ENCODE measurements around the gene NARS2. TPM values are rescaled to one million over a fixed set of nuclear protein-coding genes. Genes with fewer than 3 reads are reported as not detected.
A peak's percentile ranks its signal among the peaks of the same experiment; 100 is the strongest.
"Not testable (repeated sequence)": the region's sequence is repeated elsewhere in the genome, so short reads cannot be mapped to it uniquely, and the experiment has no call there.

Gene NARS2
- total and polyA plus RNA-seq, 9 of the 15 experiments (the other 6 are each of a cell fraction or from before 2014, with no cell fraction given): 26.8 to 48.0 (median 34.2) TPM

GRCh38 chr11:78465169-78465942 is 109.3 kb downstream of the NARS2 start:
- Histone ChIP-seq H3K4me3 (no peak overlapping the region), H3K4me2 (ENCODE audit: insufficient read depth, low read length) (no peak overlapping the region), H3K27me3 (ENCODE audit: control insufficient read depth in 2 of 2, insufficient read depth in 2 of 2, low read length in 2 of 2) (no peaks in the 10 kb centered on the region), H3K4me1 (replicated peaks in 1 of 2; ENCODE audit: control insufficient read depth in 2 of 2, insufficient read depth in 2 of 2, low read length in 2 of 2) (no peaks in the 10 kb centered on the region), H4K20me1 (replicated peaks; ENCODE audit: control insufficient read depth, insufficient read depth, low read length) (no peaks in the 10 kb centered on the region), H3K79me2 (ENCODE audit: control insufficient read depth, insufficient read depth, low read length) (no peaks in the 10 kb centered on the region), H2AFZ (ENCODE audit: low read depth, low read length) (no peak overlapping the region), H3K27ac (ENCODE audit: extremely low read depth, low read depth, low read length) (no peak overlapping the region), H3K9ac (ENCODE audit: insufficient read depth in 1 of 2, low read depth in 2 of 2, low read length in 2 of 2) (no peak overlapping the region), H3K9me3 (replicated peaks; ENCODE audit: control insufficient read depth, insufficient read depth, low read depth, low read length) (no peaks in the 10 kb centered on the region), H3K36me3 (ENCODE audit: control insufficient read depth, insufficient read depth, low read length) (peaks cover 32% of the 10 kb centered on the region; the same call in 2 of the 3 replicates), H3K9me1 (ENCODE audit: control insufficient read depth, insufficient read depth, low read length) (no peaks in the 10 kb centered on the region)
- 95% methylated on average over 15 of the region's 19 CpGs for WGBS (ENCODE audit: insufficient coverage, low coverage, missing lambda C conversion rate)
- intact Hi-C loops (cut with micrococcal nuclease) (no loop called here), in situ Hi-C loops (cut with MboI) (no loop called here)
- DNase-seq (ENCODE audit: extremely low read depth in 1 of 4, low spot score in 3 of 4) (no peak), ATAC-seq (no peak), FAIRE-seq (no peak)
- ChIA-PET CTCF (ENCODE audit: low intra/inter-chr PET ratio) (no interaction called here), POLR2A (no interaction called here)
- TF ChIP-seq ZNF445 (CRISPR knock-in tag; IDR thresholded peaks at IDR 0.05; ENCODE audit: low read depth) (no peak), ZMIZ1 (IDR thresholded peaks at IDR 0.05; ENCODE audit: low read depth in 2 of 2, low read length in 2 of 2) (no peak), ZFP91 (CRISPR knock-in tag; IDR thresholded peaks at IDR 0.05) (no peak), PTRF (tag; IDR thresholded peaks at IDR 0.05) (no peak), POLR2G (IDR thresholded peaks at IDR 0.05; ENCODE audit: low read depth, low read length) (peak; percentile 27; the same call in 1 of the 2 replicates), MAZ (CRISPR knock-in tag; conservative IDR thresholded peaks at IDR 0.05 in 1 of 2, IDR thresholded peaks at IDR 0.05 in 1 of 2) (no peak), RUNX1 (IDR thresholded peaks at IDR 0.05; ENCODE audit: low read depth) (no peak)
- BruUV-seq (replicated peaks): no TSS peak

- DNase-seq (ENCODE audit: extremely low read depth in 1 of 4, low spot score in 3 of 4); CTCF ChIA-PET (ENCODE audit: low intra/inter-chr PET ratio); H3K4me3 ChIP-seq; H3K27ac ChIP-seq (ENCODE audit: extremely low read depth, low read depth, low read length); H3K4me1 ChIP-seq (replicated peaks in 1 of 2; ENCODE audit: control insufficient read depth in 2 of 2, insufficient read depth in 2 of 2, low read length in 2 of 2); FAIRE-seq; H2AFZ ChIP-seq (ENCODE audit: low read depth, low read length); BruUV-seq (replicated peaks); in situ Hi-C loops (cut with MboI); H3K9me3 ChIP-seq (replicated peaks; ENCODE audit: control insufficient read depth, insufficient read depth, low read depth, low read length); H3K27me3 ChIP-seq (ENCODE audit: control insufficient read depth in 2 of 2, insufficient read depth in 2 of 2, low read length in 2 of 2); ATAC-seq; H3K9me1 ChIP-seq (ENCODE audit: control insufficient read depth, insufficient read depth, low read length); POLR2A ChIA-PET; intact Hi-C loops (cut with micrococcal nuclease); H3K4me2 ChIP-seq (ENCODE audit: insufficient read depth, low read length); H3K9ac ChIP-seq (ENCODE audit: insufficient read depth in 1 of 2, low read depth in 2 of 2, low read length in 2 of 2); H4K20me1 ChIP-seq (replicated peaks; ENCODE audit: control insufficient read depth, insufficient read depth, low read length); H3K79me2 ChIP-seq (ENCODE audit: control insufficient read depth, insufficient read depth, low read length): not testable (repeated sequence)
- WGBS (ENCODE audit: insufficient coverage, low coverage, missing lambda C conversion rate): 86% methylated on average over 10 of the region's 14 CpGs
- peaks cover 38% of the 10 kb centered on the region; the same call in 2 of the 3 replicates for H3K36me3 ChIP-seq (ENCODE audit: control insufficient read depth, insufficient read depth, low read length)
These were observed 109.9 kb downstream of the NARS2 start for GRCh38 chr11:78464787-78465168.

Measured in K562 (cell line).